ENCODE data around the gene HJURP. TPM values are rescaled to one million over a fixed set of nuclear protein-coding genes. Genes with fewer than 3 reads are reported as not detected.

The HJURP gene
- total RNA-seq, 1 donor from 2014 or later, result 10.4 TPM

DNA sequence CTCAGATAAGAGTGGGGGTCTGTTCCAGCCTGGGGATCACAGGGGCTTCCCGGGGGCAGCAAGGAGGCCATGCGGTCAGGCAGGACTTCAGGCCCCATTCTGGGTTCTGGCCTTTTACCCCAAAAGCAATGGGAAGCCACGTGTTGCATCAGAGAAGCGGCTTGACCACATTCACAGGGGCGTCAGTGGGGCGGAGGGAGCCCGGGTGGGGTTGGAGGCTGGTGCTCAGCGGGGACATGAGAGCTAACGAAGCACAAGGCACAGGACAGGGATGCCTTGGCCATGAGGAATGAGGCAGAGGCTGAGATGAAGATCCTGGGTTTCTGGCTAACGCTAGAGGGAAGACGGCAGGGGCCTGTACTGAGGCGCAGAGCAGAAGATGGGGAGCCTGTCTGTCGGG is 6.1 kb downstream of the HJURP start:
- no peak for DNase-seq

DNA sequence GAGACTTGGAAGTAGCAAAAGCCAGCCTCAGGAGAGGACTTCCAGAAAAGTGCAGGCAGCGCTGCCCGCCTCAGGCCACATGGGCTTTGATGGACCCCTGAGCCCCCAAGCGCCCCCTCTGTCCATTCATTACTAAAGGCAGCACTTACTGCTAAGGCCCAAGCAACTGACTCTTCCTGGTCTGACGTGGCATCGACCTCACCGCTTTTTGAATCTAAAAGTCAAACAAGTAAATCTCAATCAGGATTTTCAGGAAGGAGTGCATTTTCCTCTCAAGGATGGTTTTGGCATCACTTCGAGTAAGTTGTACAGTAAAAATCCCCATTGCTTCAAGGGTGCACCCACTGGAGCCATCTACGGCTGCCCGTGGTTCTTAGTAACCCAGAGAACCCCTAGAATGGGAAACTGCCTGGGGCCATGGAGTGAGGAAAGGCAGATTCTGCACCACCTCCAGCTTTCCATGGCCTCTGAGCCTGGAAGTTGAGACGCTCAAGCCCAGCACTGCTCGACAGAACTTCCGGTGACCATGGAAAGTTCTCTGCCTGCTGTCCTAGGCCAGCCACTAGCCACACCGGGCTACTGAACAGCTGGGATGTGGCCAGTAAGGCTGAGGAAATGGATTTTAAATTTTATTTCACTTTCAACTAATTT is 7.0 kb downstream of the HJURP start:
- no peak for DNase-seq

DNA sequence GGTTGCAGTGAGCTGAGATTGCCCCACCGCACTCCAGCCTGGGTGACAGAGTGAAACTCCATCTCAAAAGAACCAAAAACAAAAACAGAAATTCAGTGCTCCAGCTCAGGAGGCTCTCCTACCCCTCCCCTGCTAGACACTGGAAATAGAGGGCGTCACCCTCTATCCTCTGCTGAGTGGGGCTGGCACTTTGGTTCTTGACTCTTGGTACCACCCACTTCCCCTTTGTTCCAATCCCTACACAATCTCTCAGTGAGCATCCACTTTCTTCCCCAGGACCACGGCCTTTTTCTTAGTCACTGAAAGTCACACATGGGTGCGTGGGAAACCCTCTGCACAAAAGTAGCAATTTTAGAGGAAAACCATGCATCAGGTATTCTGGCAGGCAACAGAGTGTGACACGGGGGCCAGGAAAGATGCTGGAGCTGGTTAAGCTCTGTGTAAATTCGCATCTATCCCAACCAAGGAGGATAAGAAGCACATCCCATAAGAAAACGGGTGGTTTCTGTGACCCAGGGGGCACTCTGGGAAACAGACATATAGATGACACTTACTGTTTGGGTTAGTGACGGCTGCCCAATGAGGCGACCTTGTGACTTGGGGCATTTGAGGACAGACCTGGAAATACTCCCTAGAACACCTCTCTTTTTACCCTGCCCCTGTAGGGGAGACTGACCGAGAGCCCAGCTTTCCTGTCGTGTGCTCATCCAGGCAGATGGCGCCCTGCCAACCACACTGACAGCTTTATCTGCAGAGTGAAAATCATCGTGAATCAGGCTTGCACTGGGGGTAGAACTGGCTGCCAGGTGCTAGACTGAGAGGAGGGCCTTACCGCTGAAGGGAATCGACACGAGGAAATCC is 7.7 kb downstream of the HJURP start:
- no peak for DNase-seq

DNA sequence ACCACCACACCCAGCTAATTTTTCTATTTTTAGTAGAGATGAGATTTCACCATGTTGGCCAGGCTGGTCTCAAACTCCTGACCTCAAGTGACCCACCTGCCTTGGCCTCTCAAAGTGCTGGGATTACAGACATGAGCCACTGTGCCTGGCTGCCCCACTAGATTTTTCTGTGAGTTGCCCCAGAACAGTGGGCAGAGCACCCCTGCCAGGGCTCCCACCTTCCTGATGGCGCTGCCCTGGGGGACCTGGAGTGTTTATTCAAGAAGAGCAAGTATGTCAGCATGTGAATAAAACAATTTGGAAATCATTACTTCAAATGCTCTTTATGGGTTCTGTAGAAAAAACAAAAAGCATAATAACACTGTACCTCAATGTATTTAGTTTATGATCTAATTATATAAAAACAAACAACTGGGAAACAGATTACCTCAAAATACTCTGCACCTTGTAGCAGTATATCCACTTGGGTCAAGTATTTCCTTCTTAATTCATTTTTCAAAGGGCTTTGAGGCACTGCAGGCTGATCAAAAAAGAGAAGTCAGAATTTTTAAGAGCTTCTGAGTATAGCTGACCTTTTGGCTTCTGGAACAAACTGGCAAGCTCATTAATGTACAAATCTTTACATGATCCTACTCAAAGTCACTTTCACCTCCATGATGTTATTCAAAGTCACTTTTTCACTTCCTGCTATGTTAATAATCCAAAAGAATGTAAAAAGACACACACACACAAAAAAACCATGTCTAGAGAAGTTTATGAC is 8.9 kb downstream of the HJURP start:
- DNase-seq, result no peak

DNA sequence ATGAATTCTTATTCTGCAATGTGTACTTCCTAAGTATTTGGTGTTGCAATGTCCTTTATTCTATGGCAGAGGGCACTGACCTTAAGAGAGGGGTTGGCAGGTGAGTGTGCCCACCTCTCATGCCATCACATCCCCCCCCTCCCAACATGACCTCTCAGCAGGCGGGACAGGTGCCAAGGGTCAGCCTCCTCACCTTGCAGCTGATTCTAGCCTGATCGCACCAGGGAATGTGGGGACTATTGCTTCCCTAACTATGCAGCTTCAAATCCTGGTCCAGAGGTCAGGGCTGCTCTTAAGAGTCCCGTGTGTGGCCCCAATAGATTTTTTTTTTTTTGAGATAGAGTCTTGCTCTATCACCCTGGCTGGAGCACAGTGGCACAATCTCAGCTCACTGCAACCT is 9.5 kb downstream of the HJURP start:
- DNase-seq, result no peak

DNA sequence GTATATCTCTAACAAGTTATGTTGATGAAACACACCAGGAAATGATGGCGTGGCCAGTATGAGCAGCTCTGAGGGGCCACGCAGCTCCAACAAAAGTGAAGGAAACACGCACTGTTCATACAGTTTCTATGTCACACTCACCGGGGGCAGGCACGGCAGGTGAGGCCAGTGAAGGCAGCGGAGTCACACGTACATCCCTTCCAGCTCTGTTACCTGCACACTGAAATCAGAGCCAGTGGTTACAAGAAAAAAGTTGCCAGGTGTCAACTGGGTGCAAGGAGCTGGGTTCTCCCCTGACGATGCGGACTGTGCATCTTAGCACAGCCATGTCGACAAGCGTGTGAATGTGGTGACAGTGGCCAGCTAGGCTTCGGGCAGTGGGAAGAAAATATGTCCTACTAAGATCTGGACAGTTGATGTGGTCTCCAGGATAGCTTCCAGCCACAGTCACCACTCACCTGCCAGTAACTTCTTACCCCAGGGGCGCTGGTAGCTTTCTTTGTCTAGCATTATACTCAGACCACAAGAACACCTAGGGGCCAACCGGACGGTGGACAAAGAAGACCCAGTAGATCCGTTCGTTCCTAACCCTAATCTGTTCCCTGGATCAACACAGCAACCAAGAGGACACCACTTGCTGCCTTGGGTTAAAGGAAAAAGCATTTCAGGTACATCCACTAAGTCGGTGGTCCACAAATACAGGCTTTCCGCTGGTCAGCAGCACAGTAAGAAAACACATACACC is 10.1 kb downstream of the HJURP start:
- DNase-seq, result no peak

DNA sequence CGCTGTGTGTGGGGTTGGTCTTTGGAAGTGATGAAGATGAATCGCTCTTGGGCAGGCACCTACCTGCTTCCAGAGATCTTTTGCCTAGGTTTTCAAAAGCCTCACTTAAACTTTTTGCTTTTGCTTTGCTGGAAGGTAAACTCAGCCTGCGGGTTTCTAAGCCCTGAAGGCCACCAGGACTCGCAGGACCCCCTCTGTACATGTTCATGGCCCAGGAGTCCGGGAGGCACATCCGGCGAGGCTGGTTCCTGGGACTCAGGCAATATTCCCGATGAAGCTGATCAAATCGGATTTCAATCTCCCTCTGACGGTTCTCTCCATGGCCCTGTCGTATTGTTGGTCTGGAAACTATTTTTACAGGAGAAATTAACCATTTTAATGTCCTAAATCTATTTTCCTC is 13.2 kb downstream of the HJURP start:
- no peak for DNase-seq

DNA sequence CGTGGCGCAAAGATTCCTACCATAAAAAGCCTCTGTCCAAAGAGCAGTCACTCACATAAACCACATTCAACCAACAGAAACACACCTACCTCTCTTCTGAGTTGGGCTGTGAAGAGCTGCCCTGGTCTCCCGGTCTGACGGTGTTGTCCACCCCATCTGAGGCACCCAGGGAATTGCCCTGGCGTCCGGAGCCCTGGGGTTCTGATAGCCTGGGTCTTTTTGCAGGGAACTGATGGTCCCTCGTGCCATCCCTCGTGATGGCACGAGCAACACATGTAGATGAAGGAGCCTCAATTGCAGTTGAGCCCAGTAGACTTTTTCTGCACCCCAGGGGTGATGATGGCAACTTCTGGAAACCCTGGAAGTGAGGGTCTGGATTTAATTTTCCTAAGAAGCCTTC is 13.8 kb downstream of the HJURP start:
- no peak for DNase-seq

DNA sequence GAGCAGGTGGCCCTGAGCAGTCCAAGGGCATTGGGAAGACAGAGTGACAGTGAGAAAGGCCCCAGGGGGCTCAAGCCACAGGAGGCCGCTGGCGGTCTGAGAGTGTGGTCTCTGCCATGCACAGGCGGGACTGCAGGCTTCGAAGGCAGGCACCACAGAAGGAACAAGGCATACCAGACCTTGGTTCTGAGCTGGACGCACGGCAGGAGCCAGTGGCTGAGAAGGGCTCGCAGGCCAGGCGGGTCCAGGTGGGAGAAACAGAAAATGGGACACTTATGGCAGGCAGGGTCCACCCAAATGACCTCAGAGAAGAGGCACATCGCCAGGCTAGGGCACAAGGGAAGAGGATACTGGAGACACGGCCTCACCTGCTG is 14.9 kb downstream of the HJURP start:
- no peak for DNase-seq

DNA sequence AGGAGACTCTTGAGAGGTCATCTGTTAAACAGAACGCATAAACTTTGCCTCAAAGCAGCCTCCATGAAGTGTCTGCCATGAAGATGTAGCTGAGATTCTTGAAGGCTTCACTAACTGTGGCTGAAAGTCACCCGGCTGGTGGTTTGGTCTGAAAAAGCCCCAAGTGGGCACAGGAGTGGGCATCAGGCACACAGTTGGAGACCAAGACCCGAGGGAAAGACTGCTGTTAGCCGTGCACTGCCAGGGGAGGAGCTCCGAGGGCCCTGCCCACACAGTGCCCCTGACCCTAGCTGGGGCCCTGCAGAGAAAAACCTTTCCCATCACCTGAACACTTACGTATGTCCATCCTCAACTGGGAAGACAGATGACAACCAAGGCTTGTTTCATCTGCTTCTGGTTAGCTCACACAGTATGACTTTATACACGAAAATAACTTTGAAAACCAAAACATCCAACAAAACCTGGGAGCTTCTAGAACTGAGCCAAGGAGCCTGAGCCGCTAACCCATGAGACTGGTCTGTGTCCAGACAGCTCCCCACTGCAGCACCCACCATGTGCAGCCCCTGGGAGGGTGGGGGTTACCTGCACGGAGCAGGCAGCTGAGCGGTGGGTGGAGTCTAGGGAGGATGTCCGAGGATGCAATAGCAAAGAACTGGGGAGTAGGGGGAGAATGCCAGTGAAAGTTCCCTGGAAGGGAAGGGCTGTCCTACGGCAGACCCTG is 15.4 kb downstream of the HJURP start:
- no peak for DNase-seq

DNA sequence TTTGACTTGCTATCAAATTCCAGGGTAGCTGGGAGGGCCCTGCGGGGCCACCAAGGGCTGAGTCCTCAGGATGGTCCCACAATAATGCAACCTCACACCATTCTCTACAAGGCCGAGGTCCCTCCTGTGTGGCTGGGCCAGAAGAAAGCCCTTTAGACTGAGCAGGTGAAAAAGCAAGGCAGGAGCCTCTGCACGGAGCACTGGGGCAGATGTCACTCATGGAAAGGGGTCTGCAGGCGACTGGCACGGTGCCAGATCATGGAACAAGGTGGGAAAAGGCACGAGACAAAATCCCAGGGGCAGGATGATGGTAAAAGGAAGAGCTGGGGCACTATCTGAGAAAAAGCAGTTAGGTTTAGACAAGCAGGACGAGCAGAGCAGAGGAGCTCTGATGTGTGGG is 16.1 kb downstream of the HJURP start:
- DNase-seq, result no peak

DNA sequence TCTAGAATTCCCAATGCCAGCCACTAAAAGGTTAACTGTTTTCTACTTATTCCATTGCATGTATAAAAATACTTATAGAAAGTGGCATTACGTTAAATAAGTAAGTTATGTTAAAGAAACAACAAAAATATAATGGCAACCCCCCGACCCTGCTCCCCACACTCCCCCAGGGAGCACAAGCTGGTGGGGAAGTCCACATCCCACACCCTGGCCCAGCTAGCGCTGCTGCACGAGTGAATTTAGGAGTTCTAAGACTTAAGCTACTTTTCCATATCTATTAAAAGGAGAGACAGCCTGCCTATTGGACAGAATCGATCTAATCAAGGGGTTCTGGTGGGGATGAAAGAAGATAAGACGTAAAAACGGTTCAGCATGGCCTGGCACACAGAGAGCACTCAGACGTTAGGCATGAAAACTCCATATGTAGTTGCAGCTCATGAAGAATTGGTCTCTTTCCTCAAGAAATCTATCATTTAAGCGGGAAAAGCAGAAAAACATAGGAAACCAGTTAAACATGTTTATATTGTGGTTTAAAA is 16.6 kb downstream of the HJURP start:
- no peak for DNase-seq

DNA sequence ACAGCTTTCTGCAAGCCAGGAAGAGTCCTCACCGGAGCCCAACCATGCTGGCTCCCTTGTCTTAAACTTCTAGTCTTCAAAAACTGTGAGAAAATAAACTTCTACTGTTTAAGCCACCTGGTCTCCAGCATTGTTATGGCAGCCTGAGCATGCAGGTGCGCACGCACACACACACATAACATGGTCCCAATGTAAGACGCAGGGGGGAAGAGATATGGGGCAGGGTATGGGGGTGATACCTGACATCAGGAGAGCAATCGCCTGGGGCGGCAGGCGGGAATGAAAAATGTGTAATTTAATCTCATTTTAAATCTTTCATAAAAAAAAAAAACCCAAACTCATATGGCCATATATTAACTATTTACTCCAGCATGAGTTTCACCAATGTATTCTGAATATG is 18.0 kb downstream of the HJURP start:
- no peak for DNase-seq

DNA sequence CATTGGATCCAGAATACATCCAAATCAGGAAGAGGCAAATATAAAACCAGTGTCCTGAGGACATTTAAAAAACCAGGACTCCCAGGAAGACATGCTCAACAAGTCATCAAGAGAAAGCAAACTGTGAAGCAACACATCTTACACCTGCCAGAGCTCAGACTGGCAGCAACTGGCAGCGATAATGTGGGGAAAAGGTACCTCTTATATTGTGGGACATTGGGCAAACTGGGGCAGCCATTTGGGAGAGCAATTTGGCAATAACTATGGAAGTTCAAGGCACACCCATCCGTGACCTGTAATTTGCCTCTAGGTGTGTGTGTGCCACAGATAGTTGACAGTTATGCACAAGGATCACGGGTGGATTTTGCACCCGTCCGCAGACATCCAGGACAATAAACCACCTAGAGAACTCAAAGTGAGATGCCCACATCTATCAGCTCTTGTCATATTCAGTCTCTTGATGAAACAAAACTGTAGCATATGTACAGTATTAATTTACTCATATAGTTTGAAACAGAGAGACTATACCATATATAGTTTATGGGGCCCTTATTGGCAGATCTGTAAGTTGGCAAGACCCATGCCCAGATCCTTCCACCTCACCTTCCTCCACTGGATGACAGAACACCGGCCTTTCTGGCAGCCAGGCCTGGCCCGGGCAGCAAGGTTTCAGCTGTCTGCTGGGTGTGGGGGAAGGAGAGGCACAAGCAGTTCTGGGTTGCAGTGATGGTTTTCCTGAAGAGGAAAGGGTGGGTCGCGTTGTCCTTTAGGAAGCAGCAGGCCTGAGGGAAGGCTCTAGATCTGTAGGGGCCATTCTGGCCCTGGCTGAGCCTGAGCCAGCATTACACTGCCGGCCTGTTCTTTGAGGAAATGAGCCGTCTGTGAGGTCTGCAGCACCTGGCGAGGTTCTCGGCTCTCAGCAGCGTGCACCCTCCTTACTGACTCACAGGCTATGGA is 18.8 kb downstream of the HJURP start:
- DNase-seq, result peak; percentile 25

DNA sequence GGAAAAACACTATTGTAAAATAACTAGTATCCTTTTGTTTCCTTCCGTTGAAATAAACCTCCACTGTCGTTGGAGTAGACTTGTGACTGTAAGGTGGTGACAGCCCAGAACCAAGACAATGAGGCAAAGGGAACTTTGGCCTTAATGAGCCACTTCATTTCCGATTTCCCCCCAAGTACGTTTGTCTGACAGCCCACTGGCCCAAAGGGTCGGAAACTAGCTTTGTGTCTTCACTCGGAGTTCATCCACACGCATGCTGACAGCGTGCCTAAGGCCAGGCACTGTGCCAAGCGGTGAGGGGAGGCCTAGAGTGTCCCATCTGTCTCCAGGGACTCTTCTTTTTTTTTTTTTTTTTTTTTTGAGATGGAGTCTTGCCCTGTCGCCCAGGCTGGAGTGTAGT is 21.0 kb downstream of the HJURP start:
- DNase-seq, result peak; percentile 30

DNA sequence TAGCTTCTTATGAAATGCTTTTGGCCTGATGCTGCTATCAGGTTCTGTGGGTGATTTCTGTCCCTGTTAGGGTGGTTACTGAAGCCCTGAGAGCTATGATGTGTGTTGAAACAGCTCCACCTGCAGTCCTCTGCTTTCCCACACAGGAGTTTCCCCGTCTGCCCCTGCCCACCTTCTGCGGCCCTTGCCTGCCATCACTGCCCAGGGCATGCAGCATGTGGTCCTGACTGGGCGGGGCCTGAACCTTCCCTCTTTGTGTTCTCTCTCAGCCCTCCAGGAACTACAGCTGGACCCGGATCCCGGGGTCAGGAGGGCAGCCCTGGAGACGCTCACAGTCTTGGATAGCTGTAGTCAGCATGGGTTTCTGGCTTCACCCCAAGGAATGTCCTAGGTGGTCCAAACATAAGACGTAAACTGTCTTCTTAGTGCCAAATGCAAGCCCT is 21.4 kb downstream of the HJURP start:
- peak; percentile 61 for DNase-seq

DNA sequence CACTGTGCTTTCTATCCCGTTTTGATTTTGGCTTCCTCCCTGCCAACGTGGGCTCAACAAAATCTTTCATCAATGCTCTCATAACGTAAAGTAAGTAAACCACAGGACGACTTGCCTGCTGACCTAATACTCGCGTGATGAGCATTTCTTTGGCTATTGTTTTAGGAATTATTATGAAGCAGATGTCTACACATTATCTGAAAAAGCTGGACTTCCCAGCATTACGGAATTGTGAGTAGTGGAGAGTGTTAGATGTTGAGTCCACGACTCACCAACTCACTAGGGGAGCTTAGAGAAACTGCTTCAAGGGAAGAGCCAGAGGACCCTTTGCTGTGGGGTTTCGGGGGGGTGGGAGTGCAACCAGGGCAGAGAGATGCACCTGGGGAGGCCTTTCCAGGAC is 21.9 kb downstream of the HJURP start:
- DNase-seq, result no peak

DNA sequence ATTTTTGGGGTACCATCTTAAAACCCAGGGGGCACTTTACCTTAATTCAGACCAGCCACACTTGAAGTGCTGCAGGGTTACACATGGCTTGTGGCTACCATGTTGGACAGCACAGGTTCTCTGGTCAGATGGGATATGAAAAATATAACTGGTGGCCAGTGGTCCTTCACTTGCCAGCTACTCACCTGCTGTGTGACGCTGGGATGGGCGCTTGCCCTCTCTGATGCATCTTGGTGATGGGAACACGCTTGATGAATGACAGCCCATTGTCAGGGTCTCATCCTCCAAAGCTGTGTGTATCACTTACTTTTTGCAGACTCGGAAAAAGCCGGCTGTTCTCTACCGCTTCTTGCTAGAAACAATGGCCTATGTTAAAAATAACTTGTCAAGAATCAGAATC is 22.5 kb downstream of the HJURP start:
- DNase-seq, result no peak

DNA sequence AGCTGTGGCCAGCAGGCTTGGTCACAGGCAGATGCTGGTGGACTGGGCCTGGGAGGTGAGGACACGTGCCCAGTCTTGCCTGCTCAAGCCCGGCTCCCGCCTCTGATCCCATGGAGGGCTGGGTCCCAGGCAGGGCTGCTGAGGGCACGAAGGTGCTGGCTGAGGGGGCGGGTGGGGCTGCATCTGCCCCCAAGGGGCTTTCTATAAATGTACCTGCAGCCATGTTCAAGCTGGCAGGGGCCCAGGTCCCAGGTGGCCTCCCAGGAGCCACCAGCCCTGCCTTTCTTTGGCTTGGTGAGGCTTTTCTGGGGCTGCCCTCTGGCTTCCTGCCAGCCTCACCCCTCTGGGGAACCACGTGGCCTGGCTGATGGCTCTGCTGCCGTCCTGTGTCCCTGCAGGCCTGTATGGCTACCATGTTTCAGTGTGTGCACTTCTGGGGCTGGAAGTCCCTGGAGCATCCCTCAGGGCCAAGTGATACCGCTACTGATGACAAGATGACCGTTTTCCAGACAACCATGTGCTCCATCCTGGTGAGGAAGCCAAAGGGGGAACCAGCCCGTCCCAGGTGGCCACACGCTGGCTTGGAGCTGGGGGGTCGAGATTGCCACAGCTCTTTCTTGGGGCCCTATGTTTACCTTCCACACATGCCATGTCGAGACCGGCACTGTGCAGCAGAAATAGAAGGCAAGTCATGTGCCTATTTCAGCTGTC is 23.2 kb downstream of the HJURP start:
- no peak for DNase-seq
